Caco-2 (cell line): ENCODE measurements around the gene LPAR1. TPM values are rescaled to one million over a fixed set of nuclear protein-coding genes. Genes with fewer than 3 reads are reported as not detected.
A peak's percentile ranks its signal among the peaks of the same experiment; 100 is the strongest.

Experiments used
- BruUV-seq: library from RNA; stranded (reverse); fragments of 400-500 nt; replicated peaks from 2 replicates; lab custom pipeline; 2021; lab: Mats Ljungman, UMichigan
- CTCF ChIA-PET: fragments of 300-600 bp; sonication (Branson Sonifier 250); formaldehyde crosslinking; loops from one replicate; lab custom pipeline; 2022; ENCODE audit warnings: antibody characterized with exemption; lab: Charles Lee
- POLR2A ChIA-PET: fragments of 300-600 bp; sonication (Branson Sonifier 250); formaldehyde crosslinking; loops from one replicate; lab custom pipeline; 2022; ENCODE audit warnings: antibody characterized with exemption; lab: Charles Lee
- DNase-seq, 2 experiments: peaks; one replicate each; pipeline versions ENCODE4 v3.0.0 to v3.0.0-alpha.2; 2020 to 2022
- H3K27me3 ChIP-seq: replicated peaks from 2 replicates; pipeline ENCODE4 v1.6.0; 2011; ENCODE audit warnings: low read length; ENCODE audit not compliant: control insufficient read depth, insufficient read depth
- H3K36me3 ChIP-seq: 2 replicates; pipeline ENCODE4 v1.5.1; 2011; ENCODE audit warnings: low read length; ENCODE audit not compliant: control insufficient read depth, insufficient read depth
- H3K4me1 ChIP-seq: fragments of 250-450 bp; sonication (Bioruptor Pico); 2 replicates; pipeline ENCODE4 v1.5.1; 2020; ENCODE audit warnings: mild to moderate bottlenecking
- H3K4me3 ChIP-seq: 2 replicates; pipeline ENCODE4 v1.5.1; 2011; ENCODE audit warnings: low read depth, mild to moderate bottlenecking, control low read depth, low read length
- H3K9me3 ChIP-seq: fragments of 250-450 bp; sonication (Bioruptor Pico); 2 replicates; pipeline ENCODE4 v1.5.1; 2020; ENCODE audit warnings: mild to moderate bottlenecking, moderate library complexity
- H3K27ac Mint-ChIP-seq: one replicate; pipeline ENCODE4 v1.8.0; 2022; ENCODE audit warnings: mixed read lengths; ENCODE audit not compliant: unreplicated experiment
- H3K27me3 Mint-ChIP-seq: one replicate; pipeline ENCODE4 v1.8.0; 2022; ENCODE audit warnings: mixed read lengths; ENCODE audit not compliant: insufficient read depth, unreplicated experiment
- H3K36me3 Mint-ChIP-seq: one replicate; pipeline ENCODE4 v1.8.0; 2022; ENCODE audit warnings: mild to moderate bottlenecking, mixed read lengths; ENCODE audit not compliant: insufficient read depth, unreplicated experiment
- H3K4me1 Mint-ChIP-seq: one replicate; pipeline ENCODE4 v1.8.0; 2022; ENCODE audit warnings: low read depth, mixed read lengths; ENCODE audit not compliant: unreplicated experiment
- H3K4me3 Mint-ChIP-seq: one replicate; pipeline ENCODE4 v1.8.0; 2022; ENCODE audit warnings: mild to moderate bottlenecking, moderate library complexity, mixed read lengths; ENCODE audit not compliant: unreplicated experiment
- H3K9me3 Mint-ChIP-seq: one replicate; pipeline ENCODE4 v1.8.0; 2022; ENCODE audit warnings: mixed read lengths; ENCODE audit not compliant: unreplicated experiment
- intact Hi-C: fragments of 100-400 bp; cut with micrococcal nuclease; formaldehyde crosslinking; loops from one replicate; pipeline ENCODE4 v1.10.0; 2022; ENCODE audit not compliant: unreplicated experiment
- total RNA-seq: library from RNA; stranded (reverse); gene quantifications from 2 replicates; pipeline ENCODE4 v1.2.3, GENCODE V29; 2022
- TF ChIP-seq, protein P1 (sequence below), 2 experiments: fragments of 200-600 bp in 1 of 2; IDR thresholded peaks; 1 replicate in 1 of 2; 2 replicates in 1 of 2; pipeline versions ENCODE4 v1.5.1 to v1.8.0; 2011 to 2022; ENCODE audit warnings: antibody characterized with exemption in 1 of 2, control low read depth in 1 of 2, inconsistent platforms in 1 of 2, low read depth in 1 of 2, low read length in 1 of 2, mild to moderate bottlenecking in 1 of 2, moderate library complexity in 1 of 2; ENCODE audit not compliant: insufficient read depth in 1 of 2, severe bottlenecking in 1 of 2, unreplicated experiment in 1 of 2

Gene LPAR1
- total RNA-seq, 1 experiment from 2014 or later = 20.3 TPM

GRCh38 chr9:110980261-110980660 lies 58.0 kb downstream of the LPAR1 start:
- Histone ChIP-seq H3K9me3 (no peaks in the 10 kb centered on the region), H3K36me3 (no peaks in the 10 kb centered on the region), H3K27me3 (no peaks in the 10 kb centered on the region), H3K4me3 (no peak overlapping the region), H3K4me1 (peaks cover 15% of the 10 kb centered on the region)
- Mint-ChIP-seq H3K36me3 (peaks cover 13% of the 10 kb centered on the region), H3K27me3 (no peaks in the 10 kb centered on the region), H3K27ac (peak overlapping the region; percentile 36), H3K4me3 (no peak overlapping the region), H3K4me1 (peaks cover 55% of the 10 kb centered on the region), H3K9me3 (peaks cover 18% of the 10 kb centered on the region)
- no peak for DNase-seq
- BruUV-seq = no TSS peak
- TF ChIP-seq, protein P1, sequence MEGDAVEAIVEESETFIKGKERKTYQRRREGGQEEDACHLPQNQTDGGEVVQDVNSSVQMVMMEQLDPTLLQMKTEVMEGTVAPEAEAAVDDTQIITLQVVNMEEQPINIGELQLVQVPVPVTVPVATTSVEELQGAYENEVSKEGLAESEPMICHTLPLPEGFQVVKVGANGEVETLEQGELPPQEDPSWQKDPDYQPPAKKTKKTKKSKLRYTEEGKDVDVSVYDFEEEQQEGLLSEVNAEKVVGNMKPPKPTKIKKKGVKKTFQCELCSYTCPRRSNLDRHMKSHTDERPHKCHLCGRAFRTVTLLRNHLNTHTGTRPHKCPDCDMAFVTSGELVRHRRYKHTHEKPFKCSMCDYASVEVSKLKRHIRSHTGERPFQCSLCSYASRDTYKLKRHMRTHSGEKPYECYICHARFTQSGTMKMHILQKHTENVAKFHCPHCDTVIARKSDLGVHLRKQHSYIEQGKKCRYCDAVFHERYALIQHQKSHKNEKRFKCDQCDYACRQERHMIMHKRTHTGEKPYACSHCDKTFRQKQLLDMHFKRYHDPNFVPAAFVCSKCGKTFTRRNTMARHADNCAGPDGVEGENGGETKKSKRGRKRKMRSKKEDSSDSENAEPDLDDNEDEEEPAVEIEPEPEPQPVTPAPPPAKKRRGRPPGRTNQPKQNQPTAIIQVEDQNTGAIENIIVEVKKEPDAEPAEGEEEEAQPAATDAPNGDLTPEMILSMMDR (IDR thresholded peaks at IDR 0.05; ENCODE audit: insufficient read depth in 1 of 2, low read depth in 1 of 2, low read length in 1 of 2, severe bottlenecking in 1 of 2, unreplicated experiment in 1 of 2) = no peak
- CTCF ChIA-PET = no interaction called here
- POLR2A ChIA-PET = no interaction called here
- intact Hi-C loops = no loop called here

- Mint-ChIP-seq H3K36me3 (peaks cover 13% of the 10 kb centered on the region), H3K9me3 (peaks cover 18% of the 10 kb centered on the region), H3K4me1 (peaks cover 55% of the 10 kb centered on the region), H3K4me3 (no peak overlapping the region), H3K27ac (no peak overlapping the region), H3K27me3 (no peaks in the 10 kb centered on the region)
- Histone ChIP-seq H3K36me3 (no peaks in the 10 kb centered on the region), H3K4me3 (no peak overlapping the region), H3K4me1 (peaks cover 15% of the 10 kb centered on the region), H3K9me3 (no peaks in the 10 kb centered on the region), H3K27me3 (no peaks in the 10 kb centered on the region)
- POLR2A ChIA-PET = no interaction called here
- no TSS peak for BruUV-seq
- intact Hi-C loops = no loop called here
- TF ChIP-seq, protein P1 (IDR thresholded peaks at IDR 0.05; ENCODE audit: insufficient read depth in 1 of 2, low read depth in 1 of 2, low read length in 1 of 2, severe bottlenecking in 1 of 2, unreplicated experiment in 1 of 2) = no peak
- no peak for DNase-seq
- CTCF ChIA-PET = no interaction called here
Observed at GRCh38 chr9:110979636-110980035, 58.6 kb downstream of the LPAR1 start.

- ChIA-PET CTCF (interaction anchor here (0.6 kb wide), 1 partner anchor 1049 kb away, joined by 10 read pairs; no protein-coding TSS in a partner anchor), POLR2A (interaction anchor here (0.6 kb wide), 1 partner anchor 847 kb away, joined by 5 read pairs; no protein-coding TSS in a partner anchor)
- no peak for DNase-seq
- H3K4me3 Mint-ChIP-seq = no peak overlapping the region
- peak overlapping the region; percentile 83 for H3K27ac Mint-ChIP-seq
- no peaks in the 10 kb centered on the region for H3K27me3 Mint-ChIP-seq
- Histone ChIP-seq H3K27me3 (no peaks in the 10 kb centered on the region), H3K4me1 (peaks cover 15% of the 10 kb centered on the region), H3K36me3 (no peaks in the 10 kb centered on the region), H3K9me3 (no peaks in the 10 kb centered on the region), H3K4me3 (no peak overlapping the region)
- BruUV-seq = no TSS peak
- TF ChIP-seq, protein P1 (IDR thresholded peaks at IDR 0.05; ENCODE audit: insufficient read depth in 1 of 2, low read depth in 1 of 2, low read length in 1 of 2, severe bottlenecking in 1 of 2, unreplicated experiment in 1 of 2) = no peak
- H3K4me1 Mint-ChIP-seq = peaks cover 54% of the 10 kb centered on the region
- intact Hi-C loops = no loop called here
- peaks cover 18% of the 10 kb centered on the region for H3K9me3 Mint-ChIP-seq
- H3K36me3 Mint-ChIP-seq = peaks cover 6% of the 10 kb centered on the region
Observed at GRCh38 chr9:110978516-110978915, 59.8 kb downstream of the LPAR1 start.
